Hypothalamus (tissue), 51 donors: ENCODE data around the gene PPM1H.

Experiments
- DNase-seq, 51 donors: peaks; one replicate each; lab custom pipeline; 2025; lab: John Stamatoyannopoulos, UW

PPM1H gene

GRCh38 chr12:62802984-62803383 is 132.0 kb downstream of the PPM1H start:
- DNase-seq: peak in 2 of 51 donors; percentile 2 to 19

- DNase-seq: no peak
Measured at GRCh38 chr12:62802321-62802720, 132.6 kb downstream of the PPM1H start.

- DNase-seq: no peak
Measured at GRCh38 chr12:62801796-62802195, 133.2 kb downstream of the PPM1H start.

- DNase-seq: peak in 2 of 51 donors; percentile 8 to 9
Measured at GRCh38 chr12:62800707-62801400, 134.1 kb downstream of the PPM1H start.

- DNase-seq: no peak
Measured at GRCh38 chr12:62799766-62800406, 135.1 kb downstream of the PPM1H start.

GRCh38 chr12:62799126-62799736 is 135.7 kb downstream of the PPM1H start:
- DNase-seq: peak in 25 of 51 donors; percentile 2 to 71 (median 21)

- no peak for DNase-seq
Measured at GRCh38 chr12:62794218-62794583, 140.7 kb downstream of the PPM1H start.

- peak in 50 of 51 donors; percentile 7 to 89 (median 66) for DNase-seq
Measured at GRCh38 chr12:62793256-62794217, 141.4 kb downstream of the PPM1H start.

- DNase-seq: no peak
Measured at GRCh38 chr12:62792236-62792870, 142.6 kb downstream of the PPM1H start.

- DNase-seq: no peak
Measured at GRCh38 chr12:62789851-62790250, 145.1 kb downstream of the PPM1H start.

- DNase-seq: no peak
Measured at GRCh38 chr12:62787611-62788010, 147.3 kb downstream of the PPM1H start.

GRCh38 chr12:62787023-62787422 is 147.9 kb downstream of the PPM1H start:
- DNase-seq: no peak

- peak in 1 of 51 donors; percentile 19 for DNase-seq
Measured at GRCh38 chr12:62785941-62786559, 148.9 kb downstream of the PPM1H start.

- no peak for DNase-seq
Measured at GRCh38 chr12:62784576-62784975, 150.4 kb downstream of the PPM1H start.

GRCh38 chr12:62783881-62784280 is 151.1 kb downstream of the PPM1H start:
- peak in 1 of 51 donors; percentile 38 for DNase-seq

- DNase-seq: no peak
Measured at GRCh38 chr12:62781136-62781880, 153.6 kb downstream of the PPM1H start.

GRCh38 chr12:62779488-62779887 is 155.5 kb downstream of the PPM1H start:
- DNase-seq: no peak

- DNase-seq: no peak
Measured at GRCh38 chr12:62778187-62778586, 156.8 kb downstream of the PPM1H start.

- no peak for DNase-seq
Measured at GRCh38 chr12:62776997-62777396, 158.0 kb downstream of the PPM1H start.
